NCI-H2227 (cell line): ENCODE measurements around the gene CCDC157.

ENCODE experiments used
- DNase-seq: peaks from one replicate; lab custom pipeline; 2025; ENCODE audit not compliant: unreplicated experiment; lab: John Stamatoyannopoulos, UW

The CCDC157 gene

DNA sequence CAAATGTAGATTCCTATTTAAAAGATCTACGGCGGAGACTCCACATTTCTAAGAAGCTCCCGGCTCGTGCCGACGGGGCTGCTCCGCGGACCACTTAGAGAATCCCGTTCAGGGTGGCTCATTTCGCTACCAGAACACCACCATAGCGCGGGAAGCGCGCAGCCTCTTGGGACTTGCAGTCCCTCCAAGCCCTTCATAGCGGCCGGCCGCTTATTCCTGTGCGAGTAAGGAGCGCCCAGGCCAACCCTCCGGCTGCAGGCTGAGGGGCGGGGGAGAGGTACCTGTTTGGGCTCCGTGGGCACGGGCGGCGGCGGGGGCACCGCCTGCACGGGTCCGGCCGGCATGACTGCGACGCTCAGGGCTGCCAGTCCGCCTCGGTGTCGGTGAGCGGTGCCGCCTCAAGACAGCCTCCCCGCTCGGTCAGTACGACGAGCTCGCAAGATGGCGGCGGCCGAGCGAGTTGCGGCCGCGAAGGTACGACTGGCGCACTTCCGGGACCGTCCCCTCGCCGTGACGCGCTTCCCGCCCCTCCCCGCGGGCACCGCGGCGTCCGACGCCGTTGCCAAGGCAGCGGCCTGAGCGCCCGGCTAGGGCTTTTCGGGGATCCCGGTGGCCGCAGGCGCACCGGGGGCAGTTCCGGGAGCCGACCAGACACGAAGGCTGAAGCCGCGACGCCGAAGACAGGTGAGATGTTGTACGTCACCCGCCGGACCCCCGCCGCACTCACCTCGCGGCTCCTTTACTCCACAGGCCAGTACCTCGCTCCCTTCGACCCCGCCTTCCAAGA is at the start of gene CCDC157, which contains the start of gene SF3A1:
TSS of gene CCDC157 (plus strand) at position 559 of the 787 bp plus-strand sequence. CDS start 8,994 bp downstream, outside the sequence.
TSS of gene SF3A1 (minus strand) at position 446 of the 787 bp plus-strand sequence. CDS start at position 344, 102 bp downstream.
- peak; percentile 93 for DNase-seq

DNA sequence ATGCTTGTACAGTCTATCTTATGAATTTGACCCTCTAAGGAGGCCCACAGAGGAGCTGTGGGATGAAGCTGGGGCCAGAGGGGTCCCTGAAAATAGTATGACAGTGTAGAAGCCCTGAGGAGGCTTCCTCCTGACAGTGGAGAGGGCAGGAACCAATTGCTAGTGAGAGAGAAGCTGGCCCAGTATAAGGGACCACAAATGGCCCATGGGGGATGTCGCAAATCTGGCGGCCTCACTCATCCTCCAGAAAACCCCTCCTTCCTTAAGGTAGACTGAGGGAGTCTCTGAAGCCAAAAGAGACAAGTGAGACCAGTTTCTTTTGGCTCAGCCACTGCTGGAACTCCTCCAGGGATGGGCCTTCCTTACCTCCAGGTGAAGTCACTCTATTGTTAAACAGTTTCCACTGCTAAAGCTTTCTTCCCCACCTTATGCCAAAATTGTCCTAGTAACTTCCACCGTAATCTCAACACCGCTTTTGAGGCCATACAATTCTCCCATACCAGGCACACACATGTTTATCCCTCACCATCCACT is 49.7 kb upstream of the CCDC157 start:
- no peak for DNase-seq

GRCh38 chr22:30308093-30308492 is 48.7 kb upstream of the CCDC157 start:
- no peak for DNase-seq

DNA sequence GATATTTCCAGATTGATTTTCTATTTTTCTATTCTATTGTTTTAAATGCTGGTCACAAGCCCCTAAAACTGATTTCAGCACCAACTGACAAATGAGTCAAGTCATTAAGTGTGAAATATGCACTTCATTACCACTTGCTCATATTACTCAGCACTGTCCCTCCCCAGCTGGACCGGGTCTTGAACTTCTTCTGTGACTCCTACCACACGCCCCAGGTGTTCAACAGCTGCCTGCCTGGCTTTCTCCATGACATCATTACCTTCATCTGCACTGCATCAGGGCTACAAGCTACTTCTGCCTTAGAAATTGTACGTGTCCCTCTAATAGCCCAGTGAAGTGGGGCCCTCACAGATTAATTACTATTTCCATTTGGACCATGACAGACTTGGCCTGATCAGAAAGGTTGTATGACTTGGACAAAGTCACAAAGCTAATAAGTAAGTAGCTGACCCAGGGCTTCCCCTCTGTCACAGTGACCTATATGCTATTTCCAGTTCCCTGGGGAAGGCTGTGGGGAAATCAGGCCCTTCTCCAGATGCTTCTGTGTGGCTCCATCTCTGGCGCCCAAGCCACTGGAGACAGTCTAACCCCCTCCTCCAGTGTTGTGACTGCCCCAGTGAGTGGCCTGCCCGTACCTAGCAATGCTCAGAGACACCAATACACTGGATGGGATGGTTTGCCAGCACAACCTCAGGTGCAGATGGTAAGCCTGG is 48.1 kb upstream of the CCDC157 start:
- DNase-seq, result no peak

DNA sequence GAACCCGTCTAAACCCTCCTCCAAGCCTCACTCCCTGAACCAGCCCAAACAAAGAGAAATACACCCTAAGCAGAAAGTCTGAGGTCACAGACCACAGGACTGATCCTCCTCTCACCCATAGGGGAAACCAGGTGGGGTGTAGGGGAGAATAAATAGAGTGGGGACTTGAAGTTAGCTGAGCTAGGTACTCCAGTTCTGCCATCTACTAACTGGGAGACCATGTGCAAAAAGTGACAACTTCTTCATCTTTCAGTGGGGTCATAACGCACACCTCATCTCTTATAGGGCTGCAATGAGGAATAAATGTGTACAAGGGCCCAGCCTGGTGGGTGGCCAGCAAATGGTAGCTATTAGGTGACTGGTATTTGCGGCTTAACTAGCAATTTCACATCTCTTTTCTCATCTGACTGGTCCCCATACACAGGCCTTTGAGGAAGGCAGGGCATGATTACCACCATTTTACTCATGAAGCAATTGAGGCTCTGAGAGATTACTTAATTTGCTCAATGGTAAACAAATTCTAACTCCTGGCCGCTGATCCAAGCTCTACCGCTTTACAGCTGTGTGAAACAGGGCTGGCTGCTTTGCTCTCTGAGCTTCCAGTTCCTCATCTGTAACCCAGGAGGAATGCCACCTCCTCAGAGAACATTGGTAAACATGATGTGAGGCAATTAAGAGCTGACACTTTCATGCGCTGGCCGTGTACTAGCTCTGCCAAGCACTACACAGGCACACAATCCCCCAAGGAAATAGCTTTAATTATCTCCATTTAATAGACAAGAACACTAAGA is 46.7 kb upstream of the CCDC157 start:
- DNase-seq, result no peak

GRCh38 chr22:30310881-30311771 is 45.7 kb upstream of the CCDC157 start:
- DNase-seq, result no peak

- DNase-seq, result no peak
Measured at GRCh38 chr22:30312053-30312452, 44.8 kb upstream of the CCDC157 start.

DNA sequence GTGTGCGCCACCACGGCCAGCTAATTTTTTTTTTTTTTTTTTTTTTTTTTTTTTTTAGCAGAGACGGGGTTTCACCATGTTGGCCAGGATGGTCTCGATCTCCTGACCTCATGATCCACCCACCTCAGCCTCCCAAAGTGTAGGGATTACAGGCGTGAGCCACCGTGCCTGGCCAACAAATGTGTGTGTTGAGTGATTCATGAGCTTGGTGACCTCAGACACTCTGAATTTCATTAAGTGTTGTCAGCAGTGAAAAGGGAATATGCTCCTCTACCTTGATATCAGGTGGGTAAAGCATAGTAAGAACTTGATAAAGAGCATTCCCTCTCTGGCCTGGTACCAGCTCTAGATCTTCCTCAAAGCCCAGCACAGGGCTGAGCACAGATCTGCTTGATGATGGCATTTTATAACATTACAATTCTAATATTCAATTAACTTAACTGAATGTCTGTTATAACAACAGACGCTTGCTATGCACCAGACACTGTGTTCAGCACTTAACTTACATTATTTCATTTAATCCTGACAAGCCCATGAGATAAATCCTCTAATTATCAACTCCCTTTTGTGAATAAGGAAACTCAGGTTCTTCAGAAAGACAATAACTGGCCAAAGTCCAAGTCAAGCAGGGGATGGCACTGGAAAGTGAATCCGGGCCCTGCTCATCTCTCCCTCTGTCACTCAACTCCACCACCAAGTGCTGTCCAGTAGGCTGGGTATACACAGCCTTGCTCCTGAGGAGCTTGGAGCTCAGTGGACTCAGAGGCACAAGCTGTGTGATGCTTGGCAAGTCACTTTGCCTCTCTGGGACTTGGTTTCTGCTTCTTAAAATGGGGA is 43.1 kb upstream of the CCDC157 start:
- no peak for DNase-seq

GRCh38 chr22:30314915-30315314 is 41.9 kb upstream of the CCDC157 start:
- DNase-seq, result no peak

GRCh38 chr22:30315962-30316576 is 40.7 kb upstream of the CCDC157 start:
- DNase-seq, result no peak

GRCh38 chr22:30317778-30318177 is 39.0 kb upstream of the CCDC157 start:
- DNase-seq, result no peak

GRCh38 chr22:30318799-30319419 is 37.9 kb upstream of the CCDC157 start:
- no peak for DNase-seq

DNA sequence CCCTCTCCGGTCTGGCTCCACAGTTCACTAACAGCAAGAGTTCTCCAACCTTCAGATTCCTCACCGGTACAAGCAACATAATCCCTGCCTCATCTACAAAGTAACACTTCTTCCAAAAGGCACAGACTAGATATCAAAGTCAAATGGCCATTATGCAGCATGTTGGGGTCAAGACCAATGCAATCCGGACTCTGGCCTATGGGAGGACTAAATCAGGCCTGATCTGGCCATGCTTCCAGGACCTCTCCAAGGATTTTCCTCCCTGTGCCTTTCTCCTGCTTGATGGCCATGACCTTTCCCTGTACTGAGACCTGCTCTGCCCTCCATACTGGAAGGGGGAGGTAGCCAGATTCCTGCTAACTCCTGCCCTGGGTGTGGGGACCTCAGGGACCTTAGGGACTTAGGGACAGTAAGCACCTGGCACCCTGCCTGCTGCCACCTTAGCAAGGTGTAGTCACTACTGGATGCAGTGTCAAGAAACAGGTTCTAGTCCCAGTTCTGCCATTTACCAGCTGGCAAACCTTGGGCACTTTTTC is 36.7 kb upstream of the CCDC157 start:
- DNase-seq, result no peak

GRCh38 chr22:30321461-30321860 is 35.3 kb upstream of the CCDC157 start:
- DNase-seq, result no peak

- no peak for DNase-seq
Measured at GRCh38 chr22:30323246-30323645, 33.6 kb upstream of the CCDC157 start.

DNA sequence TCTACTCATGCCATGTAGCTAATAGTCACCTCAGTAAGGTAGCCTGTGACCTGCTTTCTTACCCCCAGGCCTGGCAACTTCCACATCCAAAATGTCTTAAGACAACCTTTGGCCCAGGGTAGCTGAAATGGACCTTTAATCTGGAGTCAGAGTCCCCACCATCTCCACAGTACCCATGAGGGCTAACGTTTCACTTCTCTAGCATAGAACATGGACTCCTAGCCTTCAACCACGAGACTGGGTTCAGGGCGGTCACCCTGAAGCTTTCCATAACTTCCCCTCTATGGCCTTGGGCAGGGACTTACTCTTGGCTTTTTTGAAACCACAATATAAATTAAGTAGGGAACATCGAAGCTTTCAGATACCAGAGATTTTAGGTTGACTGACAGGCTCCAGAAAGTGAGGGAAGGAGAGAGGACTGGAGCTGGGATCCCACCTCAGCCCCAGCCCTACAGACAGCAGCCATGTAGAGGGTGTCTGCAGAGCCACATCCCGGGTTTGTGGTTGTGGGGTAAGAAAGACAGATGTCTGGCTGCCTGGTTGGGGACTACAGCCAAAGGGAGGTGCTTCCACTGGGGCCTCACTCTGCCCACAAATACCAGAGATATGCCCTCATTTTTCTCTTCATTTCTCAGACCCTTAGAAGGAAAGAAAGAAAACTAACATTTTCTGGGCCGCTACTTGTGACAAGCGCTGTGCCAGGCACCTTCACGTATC is 32.6 kb upstream of the CCDC157 start:
- DNase-seq, result no peak

DNA sequence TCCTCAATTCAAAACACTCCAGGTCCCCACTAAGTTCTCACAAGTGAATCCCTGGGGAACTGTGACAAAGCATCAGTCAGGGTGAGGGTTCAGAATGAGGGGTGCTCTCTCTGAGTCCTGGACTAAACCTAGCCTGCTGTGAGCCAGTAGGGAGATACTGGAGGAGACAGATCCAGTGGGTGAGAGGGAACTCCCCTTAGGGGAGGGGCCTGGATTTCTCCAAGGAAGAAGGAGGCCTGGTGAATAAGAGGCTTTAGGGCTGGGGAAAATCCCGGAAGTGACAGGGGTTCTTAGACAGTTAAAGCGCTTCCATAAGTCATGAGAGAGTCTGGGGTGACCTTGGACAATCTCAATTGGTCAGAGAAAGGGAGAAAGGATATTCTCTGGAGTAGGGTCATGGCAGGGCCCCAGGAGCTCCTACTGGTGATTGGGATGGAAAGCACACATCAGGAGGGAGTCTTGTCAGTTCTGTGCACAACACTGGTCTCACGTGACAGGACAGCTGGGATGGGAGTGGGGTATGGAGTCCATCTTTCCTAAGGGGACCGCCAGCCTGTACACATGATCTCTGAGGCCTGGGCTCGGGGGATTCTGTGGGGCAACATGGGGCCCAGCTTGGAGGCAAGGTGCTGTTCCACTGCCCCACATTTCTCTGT is 31.6 kb upstream of the CCDC157 start:
- peak; percentile 7 for DNase-seq
